Esophagus squamous epithelium (tissue), 4 donors: Measurements from ENCODE around the gene RGL4.

ENCODE experiments used
- CTCF ChIP-seq, 6 experiments: fragments of 450-650 bp in 4 of 6; fragments of 200-600 bp in 2 of 6; sonication (generic) in 2 of 6; IDR thresholded peaks; one replicate each; pipeline ENCODE4 v1.5.1; 2016 to 2019; ENCODE audit warnings: antibody characterized with exemption in 6 of 6, mild to moderate bottlenecking in 4 of 6, moderate library complexity in 4 of 6
- POLR2A ChIP-seq, 4 donors: fragments of 450-650 bp; IDR thresholded peaks; one replicate each; pipeline ENCODE4 v1.6.1; 2017; ENCODE audit warnings: antibody characterized with exemption in 4 of 4, mild to moderate bottlenecking in 4 of 4, moderate library complexity in 3 of 4

GRCh38 chr22:23714596-23715578, 24.1 kb downstream of the RGL4 start:
- TF ChIP-seq CTCF (IDR thresholded peaks at IDR 0.05) (no peak), POLR2A (IDR thresholded peaks at IDR 0.05) (no peak)
